ENCODE data around the gene WT1. TPM values are rescaled to one million over a fixed set of nuclear protein-coding genes. Genes with fewer than 3 reads are reported as not detected.

WT1 gene
- 4.8 to 5.7 TPM (median 5.4 TPM) in 5 replicates for total RNA-seq (2022; extraction: Qiagen RNA extraction)

GRCh38 chr11:32435511-32435941, at the start of gene WT1:
TSS of gene WT1 (minus strand) at chr11:32435539.

Other genes starting within 250 kb of the WT1 start
- 399 to 493 TPM (median 407 TPM) in 5 replicates for gene EIF3M, start 148.3 kb upstream of the WT1 start, total RNA-seq (2022; extraction: Qiagen RNA extraction)